GM12878 (cell line): ENCODE results near the gene LIPF.

Experiments used
- BACH1 ChIP-seq: fragments of 450-650 bp; IDR thresholded peaks from 2 replicates; pipeline ENCODE4 v1.6.1; 2017; ENCODE audit warnings: mild to moderate bottlenecking, borderline replicate concordance
- EZH2 ChIP-seq: IDR thresholded peaks from 2 replicates; pipeline ENCODE4 v1.6.1; 2012; ENCODE audit warnings: low read depth, mild to moderate bottlenecking, control low read depth, inconsistent platforms, low read length, borderline replicate concordance; ENCODE audit not compliant: control insufficient read depth
- MLLT1 ChIP-seq: fragments of 450-650 bp; IDR thresholded peaks from 2 replicates; pipeline ENCODE4 v1.6.1; 2016; ENCODE audit warnings: mild to moderate bottlenecking
- PML ChIP-seq: IDR thresholded peaks from 2 replicates; pipeline ENCODE4 v1.6.1; 2012; ENCODE audit warnings: low read length, inconsistent platforms
- POLR2A ChIP-seq: IDR thresholded peaks from 2 replicates; pipeline ENCODE4 v1.6.1; 2011; ENCODE audit warnings: low read depth, mild to moderate bottlenecking, low read length
- RAD21 ChIP-seq: IDR thresholded peaks from 2 replicates; pipeline ENCODE4 v1.6.1; 2011; ENCODE audit warnings: mild to moderate bottlenecking, low read depth, low read length, moderate library complexity; ENCODE audit not compliant: insufficient read depth
- RFX5 ChIP-seq: IDR thresholded peaks from 2 replicates; pipeline ENCODE4 v1.6.1; 2011; ENCODE audit warnings: low read depth, low read length, improper control_type of control experiment
- SIN3A ChIP-seq: IDR thresholded peaks from 2 replicates; pipeline ENCODE4 v1.6.1; 2012; ENCODE audit warnings: low read depth, low read length, improper control_type of control experiment
- SMC3 ChIP-seq: IDR thresholded peaks from 2 replicates; pipeline ENCODE4 v1.6.1; 2011; ENCODE audit warnings: low read length, improper control_type of control experiment, borderline replicate concordance
- TBL1XR1 ChIP-seq: IDR thresholded peaks from 2 replicates; pipeline ENCODE4 v1.6.1; 2012; ENCODE audit warnings: low read depth, low read length, improper control_type of control experiment
- YY1 ChIP-seq: IDR thresholded peaks from 2 replicates; pipeline ENCODE4 v1.6.1; 2011; ENCODE audit warnings: low read depth, mild to moderate bottlenecking, low read length
- TF ChIP-seq, protein P1 (sequence below), 3 experiments: IDR thresholded peaks in 2 of 3; conservative IDR thresholded peaks in 1 of 3; 2 replicates each; pipeline ENCODE4 v1.5.1; 2011; ENCODE audit warnings: low read depth in 3 of 3, low read length in 3 of 3, mild to moderate bottlenecking in 3 of 3, control low read depth in 2 of 3, moderate library complexity in 2 of 3, inconsistent platforms in 1 of 3, mixed read lengths in 1 of 3; ENCODE audit not compliant: control insufficient read depth in 2 of 3, insufficient read depth in 1 of 3; ENCODE audit errors: extremely low read depth in 1 of 3
- TF ChIP-seq, protein P2 (sequence below): IDR thresholded peaks from 2 replicates; pipeline ENCODE4 v1.6.1; 2012; ENCODE audit warnings: mild to moderate bottlenecking, low read depth, low read length
- TF ChIP-seq, protein P3 (sequence below): IDR thresholded peaks from 2 replicates; pipeline ENCODE4 v1.6.1; 2011; ENCODE audit warnings: borderline replicate concordance, low read depth, mild to moderate bottlenecking, moderate library complexity, mixed read lengths, low read length; ENCODE audit not compliant: insufficient read depth; ENCODE audit errors: extremely low read length

DNA sequence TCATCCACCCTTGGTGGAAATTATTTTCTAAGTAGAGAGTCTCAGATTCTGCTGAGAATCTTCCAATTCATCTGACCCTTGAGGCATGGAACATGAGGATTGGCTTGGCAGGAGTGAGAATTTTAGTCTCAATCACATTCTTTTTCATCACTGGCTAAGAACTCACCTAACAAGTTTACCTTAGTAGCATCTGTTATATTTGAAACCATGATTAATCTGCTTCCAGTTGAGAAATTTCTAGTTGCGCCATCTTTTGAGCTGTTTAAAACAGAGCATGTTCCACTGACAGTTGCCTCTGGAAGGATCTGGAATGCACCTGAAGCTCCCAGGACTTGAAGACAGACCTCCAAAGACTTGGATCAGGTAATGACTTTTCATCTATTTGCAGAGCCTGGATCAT, 41.7 kb downstream of the LIPF start, which contains the start of gene LIPK:
- no peak for TF ChIP-seq SMC3
- TF ChIP-seq, protein P1, sequence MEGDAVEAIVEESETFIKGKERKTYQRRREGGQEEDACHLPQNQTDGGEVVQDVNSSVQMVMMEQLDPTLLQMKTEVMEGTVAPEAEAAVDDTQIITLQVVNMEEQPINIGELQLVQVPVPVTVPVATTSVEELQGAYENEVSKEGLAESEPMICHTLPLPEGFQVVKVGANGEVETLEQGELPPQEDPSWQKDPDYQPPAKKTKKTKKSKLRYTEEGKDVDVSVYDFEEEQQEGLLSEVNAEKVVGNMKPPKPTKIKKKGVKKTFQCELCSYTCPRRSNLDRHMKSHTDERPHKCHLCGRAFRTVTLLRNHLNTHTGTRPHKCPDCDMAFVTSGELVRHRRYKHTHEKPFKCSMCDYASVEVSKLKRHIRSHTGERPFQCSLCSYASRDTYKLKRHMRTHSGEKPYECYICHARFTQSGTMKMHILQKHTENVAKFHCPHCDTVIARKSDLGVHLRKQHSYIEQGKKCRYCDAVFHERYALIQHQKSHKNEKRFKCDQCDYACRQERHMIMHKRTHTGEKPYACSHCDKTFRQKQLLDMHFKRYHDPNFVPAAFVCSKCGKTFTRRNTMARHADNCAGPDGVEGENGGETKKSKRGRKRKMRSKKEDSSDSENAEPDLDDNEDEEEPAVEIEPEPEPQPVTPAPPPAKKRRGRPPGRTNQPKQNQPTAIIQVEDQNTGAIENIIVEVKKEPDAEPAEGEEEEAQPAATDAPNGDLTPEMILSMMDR (IDR thresholded peaks at IDR 0.05 in 2 of 3, conservative IDR thresholded peaks at IDR 0.05 in 1 of 3; ENCODE audit: control insufficient read depth in 2 of 3, extremely low read depth in 1 of 3, insufficient read depth in 1 of 3, low read depth in 3 of 3, low read length in 3 of 3): no peak
- TF ChIP-seq TBL1XR1: no peak
- no peak for TF ChIP-seq RFX5
- no peak for TF ChIP-seq EZH2
- no peak for TF ChIP-seq PML
- no peak for TF ChIP-seq SIN3A
- TF ChIP-seq RAD21: no peak
- TF ChIP-seq POLR2A: no peak
- no peak for TF ChIP-seq MLLT1
- TF ChIP-seq, protein P2, sequence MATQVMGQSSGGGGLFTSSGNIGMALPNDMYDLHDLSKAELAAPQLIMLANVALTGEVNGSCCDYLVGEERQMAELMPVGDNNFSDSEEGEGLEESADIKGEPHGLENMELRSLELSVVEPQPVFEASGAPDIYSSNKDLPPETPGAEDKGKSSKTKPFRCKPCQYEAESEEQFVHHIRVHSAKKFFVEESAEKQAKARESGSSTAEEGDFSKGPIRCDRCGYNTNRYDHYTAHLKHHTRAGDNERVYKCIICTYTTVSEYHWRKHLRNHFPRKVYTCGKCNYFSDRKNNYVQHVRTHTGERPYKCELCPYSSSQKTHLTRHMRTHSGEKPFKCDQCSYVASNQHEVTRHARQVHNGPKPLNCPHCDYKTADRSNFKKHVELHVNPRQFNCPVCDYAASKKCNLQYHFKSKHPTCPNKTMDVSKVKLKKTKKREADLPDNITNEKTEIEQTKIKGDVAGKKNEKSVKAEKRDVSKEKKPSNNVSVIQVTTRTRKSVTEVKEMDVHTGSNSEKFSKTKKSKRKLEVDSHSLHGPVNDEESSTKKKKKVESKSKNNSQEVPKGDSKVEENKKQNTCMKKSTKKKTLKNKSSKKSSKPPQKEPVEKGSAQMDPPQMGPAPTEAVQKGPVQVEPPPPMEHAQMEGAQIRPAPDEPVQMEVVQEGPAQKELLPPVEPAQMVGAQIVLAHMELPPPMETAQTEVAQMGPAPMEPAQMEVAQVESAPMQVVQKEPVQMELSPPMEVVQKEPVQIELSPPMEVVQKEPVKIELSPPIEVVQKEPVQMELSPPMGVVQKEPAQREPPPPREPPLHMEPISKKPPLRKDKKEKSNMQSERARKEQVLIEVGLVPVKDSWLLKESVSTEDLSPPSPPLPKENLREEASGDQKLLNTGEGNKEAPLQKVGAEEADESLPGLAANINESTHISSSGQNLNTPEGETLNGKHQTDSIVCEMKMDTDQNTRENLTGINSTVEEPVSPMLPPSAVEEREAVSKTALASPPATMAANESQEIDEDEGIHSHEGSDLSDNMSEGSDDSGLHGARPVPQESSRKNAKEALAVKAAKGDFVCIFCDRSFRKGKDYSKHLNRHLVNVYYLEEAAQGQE: no peak
- no peak for TF ChIP-seq YY1
- TF ChIP-seq, protein P3, sequence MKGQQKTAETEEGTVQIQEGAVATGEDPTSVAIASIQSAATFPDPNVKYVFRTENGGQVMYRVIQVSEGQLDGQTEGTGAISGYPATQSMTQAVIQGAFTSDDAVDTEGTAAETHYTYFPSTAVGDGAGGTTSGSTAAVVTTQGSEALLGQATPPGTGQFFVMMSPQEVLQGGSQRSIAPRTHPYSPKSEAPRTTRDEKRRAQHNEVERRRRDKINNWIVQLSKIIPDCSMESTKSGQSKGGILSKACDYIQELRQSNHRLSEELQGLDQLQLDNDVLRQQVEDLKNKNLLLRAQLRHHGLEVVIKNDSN: no peak
- TF ChIP-seq BACH1: no peak
